Progenitor cell of endocrine pancreas (in vitro differentiated cells): ENCODE measurements around the gene RAB38. TPM values are rescaled to one million over a fixed set of nuclear protein-coding genes. Genes with fewer than 3 reads are reported as not detected.
A peak's percentile ranks its signal among the peaks of the same experiment; 100 is the strongest.

Experiments
- DNase-seq: peaks from one replicate; pipeline ENCODE4 v3.0.0; 2021; ENCODE audit warnings: low spot score; ENCODE audit not compliant: unreplicated experiment
- H3K27ac Mint-ChIP-seq: 2 replicates; pipeline ENCODE4 v1.8.0; 2021; ENCODE audit warnings: mild to moderate bottlenecking, moderate library complexity, mixed read lengths
- H3K27me3 Mint-ChIP-seq: 2 replicates; pipeline ENCODE4 v1.8.0; 2021; ENCODE audit warnings: mixed read lengths
- H3K36me3 Mint-ChIP-seq: 2 replicates; pipeline ENCODE4 v1.8.0; 2022; ENCODE audit warnings: mixed read lengths; ENCODE audit not compliant: insufficient read depth
- H3K4me1 Mint-ChIP-seq: 2 replicates; pipeline ENCODE4 v1.8.0; 2021; ENCODE audit warnings: low read depth, mixed read lengths
- H3K4me3 Mint-ChIP-seq: 2 replicates; pipeline ENCODE4 v1.8.0; 2021; ENCODE audit warnings: low read depth, mild to moderate bottlenecking, moderate library complexity, mixed read lengths
- H3K9me3 Mint-ChIP-seq: 2 replicates; pipeline ENCODE4 v1.8.0; 2021; ENCODE audit warnings: low read depth, mixed read lengths
- total RNA-seq: library from RNA; stranded (reverse); gene quantifications from 2 replicates; pipeline ENCODE4 v1.2.1, GENCODE V29; 2021
- TF ChIP-seq, protein P1 (sequence below): fragments of 200-600 bp; sonication (generic); IDR thresholded peaks from one replicate; pipeline ENCODE4 v1.5.0; 2021; ENCODE audit warnings: antibody characterized with exemption, mild to moderate bottlenecking; ENCODE audit not compliant: unreplicated experiment

The RAB38 gene
- total RNA-seq, 1 donor from 2014 or later, result 15.6 TPM

DNA sequence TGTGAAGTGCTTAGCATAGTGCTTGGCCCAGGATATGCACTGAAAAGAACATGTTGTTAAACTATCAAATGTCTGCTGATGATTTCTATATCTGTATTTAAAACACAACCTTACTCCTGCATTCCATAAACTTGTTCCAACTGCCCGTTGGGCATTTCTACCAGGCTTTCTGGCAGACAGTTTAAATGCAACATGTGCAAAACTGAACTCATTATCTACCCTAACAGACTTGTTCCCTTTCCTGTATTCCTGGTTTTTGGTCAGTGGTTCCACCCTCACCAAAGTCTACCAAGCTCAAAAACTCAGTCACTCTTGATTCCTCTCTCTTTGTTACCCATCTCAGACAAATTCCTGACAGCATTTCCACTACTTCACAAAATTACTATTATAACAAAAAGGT is 6.5 kb upstream of the RAB38 start:
- Mint-ChIP-seq H3K9me3 (peaks cover 6% of the 10 kb centered on the region), H3K36me3 (peaks cover 5% of the 10 kb centered on the region), H3K4me3 (no peak overlapping the region), H3K27ac (no peak overlapping the region), H3K27me3 (no peaks in the 10 kb centered on the region), H3K4me1 (peaks cover 25% of the 10 kb centered on the region)
- DNase-seq, result no peak
- TF ChIP-seq, protein P1, sequence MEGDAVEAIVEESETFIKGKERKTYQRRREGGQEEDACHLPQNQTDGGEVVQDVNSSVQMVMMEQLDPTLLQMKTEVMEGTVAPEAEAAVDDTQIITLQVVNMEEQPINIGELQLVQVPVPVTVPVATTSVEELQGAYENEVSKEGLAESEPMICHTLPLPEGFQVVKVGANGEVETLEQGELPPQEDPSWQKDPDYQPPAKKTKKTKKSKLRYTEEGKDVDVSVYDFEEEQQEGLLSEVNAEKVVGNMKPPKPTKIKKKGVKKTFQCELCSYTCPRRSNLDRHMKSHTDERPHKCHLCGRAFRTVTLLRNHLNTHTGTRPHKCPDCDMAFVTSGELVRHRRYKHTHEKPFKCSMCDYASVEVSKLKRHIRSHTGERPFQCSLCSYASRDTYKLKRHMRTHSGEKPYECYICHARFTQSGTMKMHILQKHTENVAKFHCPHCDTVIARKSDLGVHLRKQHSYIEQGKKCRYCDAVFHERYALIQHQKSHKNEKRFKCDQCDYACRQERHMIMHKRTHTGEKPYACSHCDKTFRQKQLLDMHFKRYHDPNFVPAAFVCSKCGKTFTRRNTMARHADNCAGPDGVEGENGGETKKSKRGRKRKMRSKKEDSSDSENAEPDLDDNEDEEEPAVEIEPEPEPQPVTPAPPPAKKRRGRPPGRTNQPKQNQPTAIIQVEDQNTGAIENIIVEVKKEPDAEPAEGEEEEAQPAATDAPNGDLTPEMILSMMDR, result no peak

DNA sequence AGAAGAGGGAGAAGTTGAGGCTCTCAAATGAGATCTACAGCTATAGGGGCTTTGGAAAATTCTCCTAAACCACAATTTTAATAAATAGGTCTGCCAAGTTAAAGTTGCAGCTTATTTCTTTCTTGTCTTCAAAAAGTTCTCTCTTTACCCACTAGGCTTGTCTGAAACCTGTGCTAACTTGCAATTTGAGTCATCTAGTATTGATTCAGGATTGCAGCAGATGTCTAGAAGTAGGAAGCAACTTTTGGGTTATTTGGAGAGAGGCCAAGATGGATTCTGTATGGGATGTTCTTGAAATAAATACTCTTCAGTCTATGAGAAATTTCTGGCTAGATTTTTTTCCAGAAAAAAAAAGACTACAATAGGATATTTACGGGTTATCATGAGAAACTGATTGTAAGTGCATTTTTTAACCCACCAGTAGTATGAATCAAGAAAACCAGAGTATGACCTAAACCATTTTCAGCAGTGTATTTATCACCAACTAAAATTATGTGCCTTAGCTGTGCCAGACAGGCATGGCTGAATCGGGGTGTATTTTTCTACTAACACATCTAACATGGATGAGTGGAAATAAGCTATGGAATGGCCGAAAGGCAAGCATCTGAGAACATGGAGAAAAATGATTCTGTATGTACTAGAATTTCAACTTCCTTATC is 4.9 kb upstream of the RAB38 start:
- Mint-ChIP-seq H3K36me3 (no peaks in the 10 kb centered on the region), H3K4me3 (no peak overlapping the region), H3K27me3 (peaks cover 2% of the 10 kb centered on the region), H3K4me1 (peaks cover 30% of the 10 kb centered on the region), H3K9me3 (no peaks in the 10 kb centered on the region), H3K27ac (no peak overlapping the region)
- TF ChIP-seq, protein P1, result peak; percentile 11
- DNase-seq, result no peak

- Mint-ChIP-seq H3K27me3 (peaks cover 2% of the 10 kb centered on the region), H3K27ac (no peak overlapping the region), H3K4me1 (peaks cover 37% of the 10 kb centered on the region), H3K9me3 (no peaks in the 10 kb centered on the region), H3K36me3 (no peaks in the 10 kb centered on the region), H3K4me3 (no peak overlapping the region)
- DNase-seq, result no peak
- TF ChIP-seq, protein P1, result no peak
These were observed 3.9 kb upstream of the RAB38 start for GRCh38 chr11:88179141-88179540.

DNA sequence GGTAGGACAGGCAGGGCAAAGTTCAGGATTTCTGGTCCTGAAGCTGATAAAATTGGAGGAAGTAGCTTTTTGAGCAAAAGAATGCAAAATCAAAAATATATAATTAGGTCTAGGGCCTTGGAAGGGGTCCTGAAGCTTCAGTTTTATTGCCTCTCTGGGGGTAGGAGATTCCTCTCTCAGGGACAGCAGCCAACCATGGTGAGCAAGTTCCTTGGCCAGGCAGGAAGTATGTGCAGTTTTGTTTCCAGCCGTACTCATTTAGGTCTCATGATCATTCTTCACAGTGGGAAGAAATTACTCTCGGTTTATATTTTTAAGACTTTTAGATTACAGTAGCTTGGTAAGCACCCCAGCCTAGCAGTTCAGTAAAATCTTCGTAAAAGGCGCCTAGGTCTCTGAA is 2.9 kb upstream of the RAB38 start:
- no peaks in the 10 kb centered on the region for H3K36me3 Mint-ChIP-seq
- H3K27ac Mint-ChIP-seq, result no peak overlapping the region
- H3K4me3 Mint-ChIP-seq, result no peak overlapping the region
- no peaks in the 10 kb centered on the region for H3K9me3 Mint-ChIP-seq
- TF ChIP-seq, protein P1, result no peak
- no peak for DNase-seq
- peaks cover 40% of the 10 kb centered on the region for H3K4me1 Mint-ChIP-seq
- H3K27me3 Mint-ChIP-seq, result peaks cover 2% of the 10 kb centered on the region

DNA sequence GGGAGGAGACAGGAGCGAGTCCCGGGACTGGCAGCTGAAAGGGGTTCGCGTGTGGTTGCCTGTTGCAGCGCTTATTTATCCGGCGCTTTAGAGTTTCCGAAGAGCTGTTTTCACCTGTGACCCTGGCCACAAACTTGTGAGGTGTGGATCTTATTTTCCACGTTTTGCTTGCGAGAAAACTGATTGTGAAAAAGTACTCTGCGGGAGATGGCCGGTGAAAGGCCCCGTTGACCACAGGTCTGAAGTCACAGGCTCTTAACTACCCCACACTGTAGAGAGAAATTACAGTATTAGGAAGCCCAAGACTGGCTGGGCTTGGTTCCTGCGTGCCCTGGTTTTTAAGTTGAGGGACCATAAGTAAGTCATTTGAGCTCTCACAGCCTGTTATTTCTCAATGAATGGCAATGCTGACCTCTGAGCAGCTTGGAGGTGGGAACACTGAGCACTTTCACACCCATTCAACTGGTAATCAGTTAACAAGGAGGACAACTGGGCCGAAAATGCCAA is 379 bp upstream of the RAB38 start:
- H3K27ac Mint-ChIP-seq, result peak overlapping the region; percentile 78
- no peaks in the 10 kb centered on the region for H3K36me3 Mint-ChIP-seq
- H3K27me3 Mint-ChIP-seq, result peaks cover 2% of the 10 kb centered on the region
- TF ChIP-seq, protein P1, result no peak
- H3K9me3 Mint-ChIP-seq, result no peaks in the 10 kb centered on the region
- DNase-seq, result no peak
- H3K4me3 Mint-ChIP-seq, result peak overlapping the region; percentile 84
- H3K4me1 Mint-ChIP-seq, result peaks cover 38% of the 10 kb centered on the region
